Measurements from ENCODE around the gene L3MBTL4. TPM values are rescaled to one million over a fixed set of nuclear protein-coding genes. Genes with fewer than 3 reads are reported as not detected.
A peak's percentile ranks its signal among the peaks of the same experiment; 100 is the strongest.

L3MBTL4 gene
- total and polyA plus RNA-seq, 4 donors: 2.3 to 15.0 (median 5.0) TPM

DNA sequence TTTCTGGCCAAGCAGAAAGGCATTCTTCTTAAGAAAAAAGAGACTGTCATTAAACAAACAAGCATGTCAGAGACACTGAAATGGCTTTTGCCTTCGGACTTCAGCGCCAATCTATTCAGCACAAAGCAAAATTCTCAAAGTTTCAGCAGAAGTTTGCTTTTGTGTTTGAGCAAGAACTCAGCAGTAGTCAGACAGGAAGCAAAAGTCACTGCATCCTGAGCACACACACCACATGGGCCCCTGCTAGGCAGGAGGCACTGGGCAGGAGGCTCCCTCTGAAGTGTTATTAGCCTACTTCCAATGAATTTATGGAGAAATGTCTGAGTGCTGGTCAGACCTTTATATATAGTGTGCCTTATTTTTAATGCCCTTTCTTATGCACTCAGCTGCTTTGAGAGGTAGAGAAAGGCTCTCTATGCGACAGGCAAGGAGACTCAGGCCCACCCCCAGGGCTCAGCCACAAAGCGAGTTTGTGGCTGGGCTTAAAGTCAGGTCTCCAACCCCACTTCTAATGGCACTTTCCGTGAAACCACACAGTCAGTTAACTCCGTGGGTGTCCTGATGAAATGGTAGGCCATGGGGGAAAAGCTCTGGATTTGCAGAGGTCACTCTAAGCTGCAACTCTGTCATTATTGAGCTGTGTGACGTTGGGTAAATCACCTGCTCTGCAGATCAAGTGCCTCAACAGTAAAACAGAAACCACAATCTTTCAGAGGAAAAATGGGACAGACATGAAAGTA, 358.4 kb downstream of the L3MBTL4 start:
- Histone ChIP-seq H3K4me3 (ENCODE audit: low read depth in 1 of 3, low read length in 3 of 3) (no peak overlapping the region), H3K9ac (ENCODE audit: low read depth in 1 of 2, low read length in 2 of 2) (no peak overlapping the region), H3K27me3 (ENCODE audit: control insufficient read depth in 4 of 4, insufficient read depth in 4 of 4, low read length in 3 of 4) (no peaks in the 10 kb centered on the region), H3K9me3 (ENCODE audit: control insufficient read depth in 4 of 4, low read length in 3 of 4) (no peaks in the 10 kb centered on the region), H3K27ac (ENCODE audit: low read depth in 1 of 2, low read length in 2 of 2) (no peak overlapping the region), H3K36me3 (ENCODE audit: control insufficient read depth in 4 of 4, insufficient read depth in 3 of 4, low read depth in 1 of 4, low read length in 3 of 4) (no peaks in the 10 kb centered on the region), H3K4me1 (ENCODE audit: control insufficient read depth in 4 of 4, insufficient read depth in 4 of 4, low read length in 3 of 4) (peaks cover 0 to 6% (median 3%) of the 10 kb centered on the region in 4 donors)
- DNase-seq (ENCODE audit: low spot score): no peak
- 79% methylated on average over 7 of the region's 7 CpGs for WGBS
- TF ChIP-seq JUND (IDR thresholded peaks at IDR 0.05): no peak

DNA sequence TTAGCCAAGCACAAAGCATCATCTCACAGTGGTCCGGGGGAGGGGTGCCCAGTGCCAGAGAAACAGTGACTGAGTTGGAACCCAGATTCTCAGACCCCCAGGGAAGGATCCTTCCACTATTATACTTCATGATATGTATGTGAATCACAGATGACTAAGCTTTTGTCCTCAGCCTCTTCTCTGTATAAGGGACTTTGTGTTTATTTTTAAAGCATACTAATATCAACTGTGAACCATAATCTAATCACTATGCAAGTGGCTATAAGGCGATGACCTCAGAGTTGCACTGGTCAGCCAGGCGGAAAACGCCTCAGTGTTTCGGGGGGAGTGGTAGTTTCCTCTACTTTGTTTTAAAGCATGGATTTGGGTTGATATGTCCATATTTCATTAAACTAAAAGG, 359.0 kb downstream of the L3MBTL4 start:
- 86% methylated on average over 5 of the region's 5 CpGs for WGBS
- no peak overlapping the region for H3K9ac ChIP-seq (ENCODE audit: low read depth in 1 of 2, low read length in 2 of 2)
- H3K36me3 ChIP-seq (ENCODE audit: control insufficient read depth in 4 of 4, insufficient read depth in 3 of 4, low read depth in 1 of 4, low read length in 3 of 4): no peaks in the 10 kb centered on the region
- DNase-seq (ENCODE audit: low spot score): no peak
- no peak overlapping the region for H3K27ac ChIP-seq (ENCODE audit: low read depth in 1 of 2, low read length in 2 of 2)
- TF ChIP-seq, protein P1, sequence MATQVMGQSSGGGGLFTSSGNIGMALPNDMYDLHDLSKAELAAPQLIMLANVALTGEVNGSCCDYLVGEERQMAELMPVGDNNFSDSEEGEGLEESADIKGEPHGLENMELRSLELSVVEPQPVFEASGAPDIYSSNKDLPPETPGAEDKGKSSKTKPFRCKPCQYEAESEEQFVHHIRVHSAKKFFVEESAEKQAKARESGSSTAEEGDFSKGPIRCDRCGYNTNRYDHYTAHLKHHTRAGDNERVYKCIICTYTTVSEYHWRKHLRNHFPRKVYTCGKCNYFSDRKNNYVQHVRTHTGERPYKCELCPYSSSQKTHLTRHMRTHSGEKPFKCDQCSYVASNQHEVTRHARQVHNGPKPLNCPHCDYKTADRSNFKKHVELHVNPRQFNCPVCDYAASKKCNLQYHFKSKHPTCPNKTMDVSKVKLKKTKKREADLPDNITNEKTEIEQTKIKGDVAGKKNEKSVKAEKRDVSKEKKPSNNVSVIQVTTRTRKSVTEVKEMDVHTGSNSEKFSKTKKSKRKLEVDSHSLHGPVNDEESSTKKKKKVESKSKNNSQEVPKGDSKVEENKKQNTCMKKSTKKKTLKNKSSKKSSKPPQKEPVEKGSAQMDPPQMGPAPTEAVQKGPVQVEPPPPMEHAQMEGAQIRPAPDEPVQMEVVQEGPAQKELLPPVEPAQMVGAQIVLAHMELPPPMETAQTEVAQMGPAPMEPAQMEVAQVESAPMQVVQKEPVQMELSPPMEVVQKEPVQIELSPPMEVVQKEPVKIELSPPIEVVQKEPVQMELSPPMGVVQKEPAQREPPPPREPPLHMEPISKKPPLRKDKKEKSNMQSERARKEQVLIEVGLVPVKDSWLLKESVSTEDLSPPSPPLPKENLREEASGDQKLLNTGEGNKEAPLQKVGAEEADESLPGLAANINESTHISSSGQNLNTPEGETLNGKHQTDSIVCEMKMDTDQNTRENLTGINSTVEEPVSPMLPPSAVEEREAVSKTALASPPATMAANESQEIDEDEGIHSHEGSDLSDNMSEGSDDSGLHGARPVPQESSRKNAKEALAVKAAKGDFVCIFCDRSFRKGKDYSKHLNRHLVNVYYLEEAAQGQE (IDR thresholded peaks at IDR 0.05): no peak
- peaks cover 0 to 6% (median 3%) of the 10 kb centered on the region in 4 donors for H3K4me1 ChIP-seq (ENCODE audit: control insufficient read depth in 4 of 4, insufficient read depth in 4 of 4, low read length in 3 of 4)
- no peaks in the 10 kb centered on the region for H3K9me3 ChIP-seq (ENCODE audit: control insufficient read depth in 4 of 4, low read length in 3 of 4)
- no peak overlapping the region for H3K4me3 ChIP-seq (ENCODE audit: low read depth in 1 of 3, low read length in 3 of 3)
- no peaks in the 10 kb centered on the region for H3K27me3 ChIP-seq (ENCODE audit: control insufficient read depth in 4 of 4, insufficient read depth in 4 of 4, low read length in 3 of 4)

DNA sequence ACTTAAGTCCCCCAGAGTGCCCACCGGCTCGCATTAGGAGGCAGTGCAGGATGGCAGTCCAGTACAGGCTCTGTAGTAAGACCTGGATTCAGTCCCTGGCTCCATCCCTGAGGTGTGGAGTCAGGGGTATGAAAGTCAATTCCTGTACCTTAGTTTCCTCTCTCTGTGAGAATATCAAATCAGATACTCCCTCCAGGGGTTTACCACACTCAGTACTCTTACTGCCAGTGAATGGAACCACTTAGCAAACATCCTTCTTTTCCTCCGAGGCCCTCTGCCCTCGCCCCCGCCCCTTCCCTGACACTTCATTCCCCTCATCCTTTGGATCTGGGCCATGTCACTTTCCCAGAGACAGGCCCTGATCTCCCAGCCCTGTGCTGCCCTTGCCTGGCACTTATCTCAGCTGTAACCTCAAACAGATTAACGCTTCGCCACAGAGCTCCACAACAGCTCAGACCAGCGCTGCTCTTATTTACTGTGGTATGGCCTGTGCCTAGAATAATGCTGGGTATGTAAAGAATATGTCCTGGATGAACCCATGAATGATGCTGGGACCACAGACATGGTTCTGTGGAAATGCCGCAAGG, 360.4 kb downstream of the L3MBTL4 start:
- H3K27ac ChIP-seq (ENCODE audit: low read depth in 1 of 2, low read length in 2 of 2): no peak overlapping the region
- 94% methylated on average over 9 of the region's 9 CpGs for WGBS
- no peaks in the 10 kb centered on the region for H3K36me3 ChIP-seq (ENCODE audit: control insufficient read depth in 4 of 4, insufficient read depth in 3 of 4, low read depth in 1 of 4, low read length in 3 of 4)
- DNase-seq (ENCODE audit: low spot score): no peak
- H3K9me3 ChIP-seq (ENCODE audit: control insufficient read depth in 4 of 4, low read length in 3 of 4): peaks cover 0 to 3% (median 0%) of the 10 kb centered on the region in 4 donors
- H3K9ac ChIP-seq (ENCODE audit: low read depth in 1 of 2, low read length in 2 of 2): no peak overlapping the region
- no peaks in the 10 kb centered on the region for H3K27me3 ChIP-seq (ENCODE audit: control insufficient read depth in 4 of 4, insufficient read depth in 4 of 4, low read length in 3 of 4)
- TF ChIP-seq YY1 (IDR thresholded peaks at IDR 0.05): no peak
- peaks cover 0 to 6% (median 3%) of the 10 kb centered on the region in 4 donors for H3K4me1 ChIP-seq (ENCODE audit: control insufficient read depth in 4 of 4, insufficient read depth in 4 of 4, low read length in 3 of 4)
- H3K4me3 ChIP-seq (ENCODE audit: low read depth in 1 of 3, low read length in 3 of 3): no peak overlapping the region

DNA sequence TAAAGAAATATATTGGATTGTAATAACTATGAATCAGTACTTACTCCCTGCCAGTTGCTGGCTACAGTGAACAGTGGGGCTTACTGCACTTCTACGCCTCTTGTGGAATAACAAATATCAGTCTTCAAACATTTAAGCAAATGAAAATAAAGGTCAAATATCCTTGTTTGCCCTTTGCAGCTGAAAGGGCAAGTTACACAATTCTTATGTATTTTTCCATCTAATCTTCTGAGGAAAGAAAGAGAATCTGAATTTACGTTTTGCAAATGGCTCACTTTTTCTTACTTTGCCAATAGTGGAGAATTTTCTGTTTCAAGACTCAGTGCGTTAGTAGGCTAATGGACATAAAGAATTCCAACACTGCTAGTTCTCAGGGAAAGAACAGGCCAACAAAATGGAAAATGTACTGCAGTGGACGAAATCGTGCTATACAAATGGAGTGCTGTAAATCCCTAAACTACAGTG, 362.2 kb downstream of the L3MBTL4 start:
- no peak overlapping the region for H3K4me3 ChIP-seq (ENCODE audit: low read depth in 1 of 3, low read length in 3 of 3)
- H3K9me3 ChIP-seq (ENCODE audit: control insufficient read depth in 4 of 4, low read length in 3 of 4): peaks cover 0 to 3% (median 0%) of the 10 kb centered on the region in 4 donors
- DNase-seq (ENCODE audit: low spot score): no peak
- peaks cover 0 to 6% (median 3%) of the 10 kb centered on the region in 4 donors for H3K4me1 ChIP-seq (ENCODE audit: control insufficient read depth in 4 of 4, insufficient read depth in 4 of 4, low read length in 3 of 4)
- H3K27me3 ChIP-seq (ENCODE audit: control insufficient read depth in 4 of 4, insufficient read depth in 4 of 4, low read length in 3 of 4): no peaks in the 10 kb centered on the region
- no peak overlapping the region for H3K9ac ChIP-seq (ENCODE audit: low read depth in 1 of 2, low read length in 2 of 2)
- WGBS: 51% methylated on average over 5 of the region's 5 CpGs
- no peaks in the 10 kb centered on the region for H3K36me3 ChIP-seq (ENCODE audit: control insufficient read depth in 4 of 4, insufficient read depth in 3 of 4, low read depth in 1 of 4, low read length in 3 of 4)
- no peak overlapping the region for H3K27ac ChIP-seq (ENCODE audit: low read depth in 1 of 2, low read length in 2 of 2)
- TF ChIP-seq, protein P1 (IDR thresholded peaks at IDR 0.05): peak; percentile 86
- TF ChIP-seq, protein P2, sequence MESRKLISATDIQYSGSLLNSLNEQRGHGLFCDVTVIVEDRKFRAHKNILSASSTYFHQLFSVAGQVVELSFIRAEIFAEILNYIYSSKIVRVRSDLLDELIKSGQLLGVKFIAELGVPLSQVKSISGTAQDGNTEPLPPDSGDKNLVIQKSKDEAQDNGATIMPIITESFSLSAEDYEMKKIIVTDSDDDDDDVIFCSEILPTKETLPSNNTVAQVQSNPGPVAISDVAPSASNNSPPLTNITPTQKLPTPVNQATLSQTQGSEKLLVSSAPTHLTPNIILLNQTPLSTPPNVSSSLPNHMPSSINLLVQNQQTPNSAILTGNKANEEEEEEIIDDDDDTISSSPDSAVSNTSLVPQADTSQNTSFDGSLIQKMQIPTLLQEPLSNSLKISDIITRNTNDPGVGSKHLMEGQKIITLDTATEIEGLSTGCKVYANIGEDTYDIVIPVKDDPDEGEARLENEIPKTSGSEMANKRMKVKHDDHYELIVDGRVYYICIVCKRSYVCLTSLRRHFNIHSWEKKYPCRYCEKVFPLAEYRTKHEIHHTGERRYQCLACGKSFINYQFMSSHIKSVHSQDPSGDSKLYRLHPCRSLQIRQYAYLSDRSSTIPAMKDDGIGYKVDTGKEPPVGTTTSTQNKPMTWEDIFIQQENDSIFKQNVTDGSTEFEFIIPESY (IDR thresholded peaks at IDR 0.05): peak; percentile 86
- peak; percentile 73 to 76 for TF ChIP-seq RAD21 (IDR thresholded peaks at IDR 0.05)
- TF ChIP-seq SP1 (IDR thresholded peaks at IDR 0.05): peak; percentile 88
- TF ChIP-seq JUND (IDR thresholded peaks at IDR 0.05): peak in 1 of 2 donors; percentile 83
- TF ChIP-seq FOXA1 (IDR thresholded peaks at IDR 0.05): peak; percentile 98
- peak; percentile 43 for TF ChIP-seq HNF4G (IDR thresholded peaks at IDR 0.05)
- TF ChIP-seq, protein P3, sequence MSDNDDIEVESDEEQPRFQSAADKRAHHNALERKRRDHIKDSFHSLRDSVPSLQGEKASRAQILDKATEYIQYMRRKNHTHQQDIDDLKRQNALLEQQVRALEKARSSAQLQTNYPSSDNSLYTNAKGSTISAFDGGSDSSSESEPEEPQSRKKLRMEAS (IDR thresholded peaks at IDR 0.05): peak; percentile 71
- peak; percentile 96 for TF ChIP-seq FOXA2 (IDR thresholded peaks at IDR 0.05)
- peak; percentile 95 to 98 for TF ChIP-seq RXRA (IDR thresholded peaks at IDR 0.05)
- TF ChIP-seq, protein P4, sequence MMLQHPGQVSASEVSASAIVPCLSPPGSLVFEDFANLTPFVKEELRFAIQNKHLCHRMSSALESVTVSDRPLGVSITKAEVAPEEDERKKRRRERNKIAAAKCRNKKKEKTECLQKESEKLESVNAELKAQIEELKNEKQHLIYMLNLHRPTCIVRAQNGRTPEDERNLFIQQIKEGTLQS (IDR thresholded peaks at IDR 0.05): peak; percentile 16

Measured in liver (tissue), 9 donors.